Measurements from ENCODE around the gene CDK18.
"Not testable (repeated sequence)": the region's sequence is repeated elsewhere in the genome, so short reads cannot be mapped to it uniquely, and the experiment has no call there.

The CDK18 gene

GRCh38 chr1:205504311-205505075 lies at the start of gene CDK18:
TSS of gene CDK18 (plus strand) at chr1:205504669. CDS start at chr1:205523168, 18,499 bp downstream.
- no peak for DNase-seq (ENCODE audit: low read depth)

- DNase-seq (ENCODE audit: low read depth) = no peak
These were observed 49.5 kb upstream of the CDK18 start for GRCh38 chr1:205454903-205455335.

- DNase-seq (ENCODE audit: low read depth) = no peak
These were observed 48.7 kb upstream of the CDK18 start, which contains the start of gene BLACAT1 for GRCh38 chr1:205455581-205456382. TSS of gene BLACAT1 (minus strand) at chr1:205456045.

GRCh38 chr1:205456383-205456867 lies 48.0 kb upstream of the CDK18 start:
- no peak for DNase-seq (ENCODE audit: low read depth)

GRCh38 chr1:205456868-205457745 lies 47.4 kb upstream of the CDK18 start:
- no peak for DNase-seq (ENCODE audit: low read depth)

- no peak for DNase-seq (ENCODE audit: low read depth)
These were observed 45.5 kb upstream of the CDK18 start for GRCh38 chr1:205458777-205459566.

GRCh38 chr1:205465392-205465791 lies 39.1 kb upstream of the CDK18 start:
- DNase-seq (ENCODE audit: low read depth) = no peak

GRCh38 chr1:205466595-205467220 lies 37.8 kb upstream of the CDK18 start:
- no peak for DNase-seq (ENCODE audit: low read depth)

- no peak for DNase-seq (ENCODE audit: low read depth)
These were observed 34.3 kb upstream of the CDK18 start for GRCh38 chr1:205470131-205470530.

GRCh38 chr1:205472737-205473441 lies 31.6 kb upstream of the CDK18 start:
- DNase-seq (ENCODE audit: low read depth) = no peak

GRCh38 chr1:205473475-205473874 lies 31.0 kb upstream of the CDK18 start:
- DNase-seq (ENCODE audit: low read depth) = no peak

GRCh38 chr1:205473966-205474365 lies 30.5 kb upstream of the CDK18 start:
- DNase-seq (ENCODE audit: low read depth) = no peak

GRCh38 chr1:205474571-205474970 lies 29.9 kb upstream of the CDK18 start:
- DNase-seq (ENCODE audit: low read depth) = no peak

GRCh38 chr1:205475855-205476254 lies 28.6 kb upstream of the CDK18 start:
- DNase-seq (ENCODE audit: low read depth) = no peak

- DNase-seq (ENCODE audit: low read depth) = no peak
These were observed 27.8 kb upstream of the CDK18 start for GRCh38 chr1:205476648-205477047.

GRCh38 chr1:205477121-205477758 lies 27.2 kb upstream of the CDK18 start:
- DNase-seq (ENCODE audit: low read depth) = no peak

- DNase-seq (ENCODE audit: low read depth) = no peak
These were observed 26.7 kb upstream of the CDK18 start for GRCh38 chr1:205477759-205478247.

- DNase-seq (ENCODE audit: low read depth) = not testable (repeated sequence)
These were observed 25.5 kb upstream of the CDK18 start for GRCh38 chr1:205478985-205479384.

- peak; percentile 53 for DNase-seq (ENCODE audit: low read depth)
These were observed 24.0 kb upstream of the CDK18 start for GRCh38 chr1:205480349-205480985.

All from stimulated activated CD8-positive, alpha-beta memory T cell treated with anti-CD3 and anti-CD28 coated beads, Interleukin-4, amount 100 ng/mL, for 24 hours (primary cell).